ENCODE data around the gene CLHC1.
"Not testable (repeated sequence)": the region's sequence is repeated elsewhere in the genome, so short reads cannot be mapped to it uniquely, and the experiment has no call there.

CLHC1 gene

GRCh38 chr2:55232863-55233657, 967 bp upstream of the CLHC1 start:
- DNase-seq (ENCODE audit: low read depth): peak; percentile 30

DNA sequence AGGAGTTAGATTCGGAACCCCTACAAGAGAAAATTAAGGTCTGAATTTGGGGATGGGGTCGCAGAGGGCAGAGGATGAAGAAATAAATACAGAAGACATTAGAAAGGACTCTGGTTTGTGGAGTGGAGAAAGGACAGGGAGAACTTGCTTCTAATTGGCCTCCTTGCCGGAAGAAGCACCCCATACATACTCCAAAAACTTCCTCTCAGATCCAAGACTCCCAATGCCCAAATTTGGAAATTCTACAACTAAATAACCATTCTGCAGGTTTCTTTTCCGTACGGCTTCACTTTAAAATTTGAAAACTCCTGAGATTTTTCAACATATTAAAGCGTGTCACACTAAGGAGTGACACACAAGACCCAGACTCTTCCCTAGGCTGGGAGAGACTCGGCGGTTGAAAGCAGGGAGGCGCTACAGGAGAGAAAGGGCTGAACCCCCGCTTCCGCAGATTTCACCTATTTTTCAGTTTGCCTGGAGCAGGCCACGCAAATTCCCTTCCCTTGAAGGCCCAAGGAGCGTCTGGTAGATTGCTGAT, 478 bp downstream of the CLHC1 start:
- DNase-seq (ENCODE audit: low read depth): no peak

DNA sequence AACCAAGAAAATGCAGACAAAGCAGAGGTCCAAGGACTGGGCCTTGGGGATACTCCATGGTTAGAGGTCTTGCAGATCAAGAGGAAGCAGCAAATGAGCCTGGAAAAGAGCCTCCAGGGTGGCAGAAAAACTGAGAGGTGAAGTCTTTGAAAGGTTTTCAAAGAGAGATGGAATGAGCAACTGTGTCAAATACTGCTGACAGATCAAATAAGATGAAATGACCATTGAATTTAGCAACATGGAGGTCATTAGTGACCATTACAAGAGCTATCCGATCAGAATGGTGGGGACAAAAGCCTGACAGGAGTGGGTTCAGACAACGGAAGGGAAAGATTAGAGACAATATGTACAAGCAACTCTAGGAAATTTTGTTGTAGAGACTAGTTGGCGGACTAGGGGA, 1.5 kb downstream of the CLHC1 start:
- no peak for DNase-seq (ENCODE audit: low read depth)

GRCh38 chr2:55229221-55229620, 2.9 kb downstream of the CLHC1 start:
- DNase-seq (ENCODE audit: low read depth): no peak

DNA sequence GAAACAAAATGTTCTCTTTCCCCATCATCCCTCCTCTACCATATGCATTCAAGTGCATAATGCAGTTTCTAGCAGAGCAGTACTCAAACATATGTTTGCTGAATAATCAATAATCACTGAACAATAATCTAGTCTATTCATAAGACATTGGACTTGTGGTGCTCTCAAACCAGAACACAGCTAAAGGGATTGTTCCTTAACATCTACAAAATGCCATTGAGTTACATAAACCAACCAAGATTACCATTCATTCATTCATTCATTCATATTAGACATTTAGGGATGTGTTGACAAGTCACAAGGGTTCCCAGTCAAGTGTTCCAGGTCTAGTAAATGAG, 3.9 kb downstream of the CLHC1 start:
- DNase-seq (ENCODE audit: low read depth): no peak

GRCh38 chr2:55227437-55228225, 4.5 kb downstream of the CLHC1 start:
- not testable (repeated sequence) for DNase-seq (ENCODE audit: low read depth)

DNA sequence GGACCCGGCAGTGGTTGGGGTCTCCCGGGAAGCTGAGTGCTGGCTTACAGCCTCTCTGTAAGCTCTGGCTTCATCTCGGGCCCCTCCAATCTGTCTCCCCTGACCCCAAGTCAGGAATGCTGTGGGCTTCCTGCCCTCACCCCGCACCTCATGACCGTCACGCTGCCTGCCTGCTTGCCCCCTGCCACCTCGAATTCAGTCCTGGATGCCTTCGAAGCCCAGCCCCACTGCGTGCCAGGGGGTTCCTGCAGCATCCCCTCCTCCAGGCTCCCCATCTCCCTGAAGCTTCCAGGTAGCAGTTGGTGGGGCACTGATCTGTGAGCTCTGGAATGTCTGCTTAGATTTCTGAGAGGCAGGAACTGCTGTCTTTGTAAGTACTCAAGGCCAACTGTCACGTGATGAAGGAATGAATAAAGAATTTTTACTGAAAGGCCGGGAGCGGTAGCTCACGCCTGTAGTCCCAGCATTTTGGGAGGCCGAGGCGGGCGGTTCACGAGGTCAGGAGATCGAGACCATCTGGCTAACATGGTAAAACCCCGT, 6.5 kb downstream of the CLHC1 start:
- DNase-seq (ENCODE audit: low read depth): no peak

- DNase-seq (ENCODE audit: low read depth): no peak
Measured at GRCh38 chr2:55224761-55225261, 7.3 kb downstream of the CLHC1 start.

DNA sequence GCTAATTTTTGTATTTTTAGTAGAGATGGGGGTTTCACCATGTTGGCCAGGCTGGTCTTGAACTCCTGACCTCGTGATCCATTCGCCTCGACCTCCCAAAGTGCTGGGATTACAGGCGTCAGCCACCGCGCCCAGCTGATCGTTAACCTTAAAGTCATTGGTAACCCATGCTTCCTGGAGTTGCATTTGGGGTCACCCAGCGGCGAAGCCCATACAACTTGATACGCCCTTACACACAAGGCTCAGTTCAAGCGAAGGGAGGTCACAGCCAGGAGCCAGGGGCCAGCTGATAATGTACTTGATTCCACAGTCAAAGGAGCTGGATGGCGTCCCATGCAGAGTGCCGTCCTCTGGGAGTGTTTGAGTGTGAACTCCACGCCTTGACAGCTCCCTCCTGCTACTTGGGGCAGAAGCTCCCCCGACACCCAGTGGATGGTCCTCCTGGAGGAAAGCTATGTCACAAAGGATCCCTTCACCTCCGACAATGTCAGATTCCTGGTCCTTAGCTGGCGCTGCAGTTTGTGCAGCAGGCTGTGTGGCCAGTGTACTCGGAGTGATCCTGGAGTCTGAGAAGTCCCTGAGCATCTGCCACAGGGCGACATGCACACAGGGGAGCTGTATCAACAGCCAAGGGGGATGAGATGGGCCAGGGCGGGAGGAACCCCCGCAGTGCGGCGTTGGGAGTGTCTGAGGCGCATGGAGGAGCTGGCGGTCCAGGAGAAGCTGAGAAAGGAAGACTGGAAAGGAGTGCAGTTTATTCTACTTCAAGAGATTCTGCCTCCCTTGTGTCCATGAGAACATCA, 7.9 kb downstream of the CLHC1 start:
- DNase-seq (ENCODE audit: low read depth): no peak

DNA sequence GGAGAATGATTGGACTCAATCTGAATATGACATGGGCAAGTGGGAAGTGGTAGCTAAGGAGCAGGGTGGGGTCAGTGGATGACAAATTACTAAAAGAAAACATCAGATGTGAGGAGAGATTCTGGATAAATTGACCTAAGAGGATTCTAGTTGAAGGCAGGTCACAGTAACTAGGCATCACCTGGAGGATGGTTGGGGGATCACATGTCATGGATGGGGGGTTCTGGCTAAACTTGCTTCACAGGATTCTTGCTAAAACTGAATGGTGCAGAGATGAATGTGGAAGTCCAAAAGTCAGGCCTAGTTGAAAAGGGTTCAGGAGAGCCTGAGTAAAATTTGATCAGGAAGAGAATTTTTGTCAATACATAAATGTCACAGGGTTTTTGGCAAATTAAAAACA, 18.3 kb downstream of the CLHC1 start:
- DNase-seq (ENCODE audit: low read depth): no peak

- DNase-seq (ENCODE audit: low read depth): no peak
Measured at GRCh38 chr2:55204950-55205349, 27.1 kb downstream of the CLHC1 start.

GRCh38 chr2:55204536-55204935, 27.6 kb downstream of the CLHC1 start:
- no peak for DNase-seq (ENCODE audit: low read depth)

DNA sequence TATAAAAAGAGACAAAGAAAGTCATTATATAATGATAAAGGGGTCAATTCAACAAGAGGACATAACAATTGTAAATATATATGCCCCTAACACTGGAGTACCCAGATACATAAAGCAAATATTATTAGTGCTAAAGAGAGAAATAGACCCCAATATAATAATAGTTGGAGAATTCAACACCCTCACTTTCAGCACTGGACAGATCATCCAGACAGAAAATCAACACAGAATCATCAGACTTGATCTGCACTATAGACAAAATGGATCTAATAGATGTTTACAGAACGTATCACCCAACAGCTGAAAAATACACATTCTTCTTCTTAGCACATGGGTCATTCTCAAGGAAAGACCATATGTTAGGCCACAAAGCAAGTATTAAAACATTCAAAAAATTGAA, 31.7 kb downstream of the CLHC1 start:
- no peak for DNase-seq (ENCODE audit: low read depth)

GRCh38 chr2:55196526-55196925, 35.6 kb downstream of the CLHC1 start:
- DNase-seq (ENCODE audit: low read depth): no peak

DNA sequence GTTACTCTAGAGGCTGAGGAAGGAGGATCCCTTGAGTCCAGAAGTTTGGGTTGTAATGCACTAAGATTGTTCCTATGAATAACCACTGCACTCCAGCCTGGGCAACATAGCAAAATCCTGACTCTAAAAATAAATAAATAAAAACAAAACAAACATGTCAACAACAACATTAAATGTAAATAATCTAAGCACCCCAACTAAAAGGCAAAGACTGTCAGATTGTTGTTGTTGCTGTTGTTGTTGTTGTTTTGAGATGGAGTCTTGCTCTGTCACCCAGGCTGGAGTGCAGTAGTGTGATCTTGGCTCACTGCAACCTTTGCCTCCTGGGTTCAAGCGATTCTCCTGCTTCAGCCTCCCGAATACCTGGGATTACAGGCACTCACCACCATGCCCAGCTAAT, 40.2 kb downstream of the CLHC1 start:
- not testable (repeated sequence) for DNase-seq (ENCODE audit: low read depth)

GRCh38 chr2:55186837-55187236, 45.3 kb downstream of the CLHC1 start:
- DNase-seq (ENCODE audit: low read depth): not testable (repeated sequence)

- no peak for DNase-seq (ENCODE audit: low read depth)
Measured at GRCh38 chr2:55180374-55180773, 51.7 kb downstream of the CLHC1 start.

GRCh38 chr2:55176094-55176415, 56.0 kb downstream of the CLHC1 start:
- no peak for DNase-seq (ENCODE audit: low read depth)

- peak; percentile 1 for DNase-seq (ENCODE audit: low read depth)
Measured at GRCh38 chr2:55175254-55176093, 56.6 kb downstream of the CLHC1 start.

GRCh38 chr2:55173438-55174054, 58.5 kb downstream of the CLHC1 start:
- DNase-seq (ENCODE audit: low read depth): no peak

DNA sequence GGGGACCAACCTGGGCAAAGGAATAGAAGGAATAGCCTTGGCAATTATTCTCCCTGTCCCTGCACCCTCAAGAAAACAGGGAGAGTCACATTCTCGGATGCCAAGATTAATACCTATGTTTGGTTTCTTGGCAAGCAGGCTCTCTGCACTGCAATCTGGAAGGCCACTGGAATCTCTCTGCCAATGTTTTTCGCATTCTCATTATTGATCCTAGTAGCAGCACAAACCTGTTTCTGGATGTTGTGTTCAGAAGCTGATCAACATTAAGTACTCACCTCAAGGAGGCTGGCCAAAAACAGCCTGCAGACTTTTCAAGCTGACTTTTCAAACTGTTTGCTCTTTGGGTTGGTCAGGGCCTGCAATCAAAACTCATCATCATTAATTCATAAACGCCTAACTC, 62.2 kb downstream of the CLHC1 start:
- no peak for DNase-seq (ENCODE audit: low read depth)

Data from stimulated activated CD4-positive, alpha-beta T cell treated with anti-CD3 and anti-CD28 coated beads, Interleukin-2, amount 100 ng/mL, for 4 hours (primary cell).